Retina (tissue), 1 donor: ENCODE data around the gene PLEKHA5.
"Not testable (repeated sequence)": the region's sequence is repeated elsewhere in the genome, so short reads cannot be mapped to it uniquely, and the experiment has no call there.

Experiments used
- DNase-seq: peaks from one replicate; pipeline ENCODE4 v3.0.0-alpha.2; 2016

PLEKHA5 gene

GRCh38 chr12:19369691-19370148 lies 240.2 kb downstream of the PLEKHA5 start:
- no peak for DNase-seq

- DNase-seq = no peak
These were observed 244.1 kb downstream of the PLEKHA5 start for GRCh38 chr12:19373586-19373985.

GRCh38 chr12:19375888-19376287 lies 246.4 kb downstream of the PLEKHA5 start:
- DNase-seq = no peak

GRCh38 chr12:19376691-19377090 lies 247.2 kb downstream of the PLEKHA5 start:
- DNase-seq = no peak

- DNase-seq = no peak
These were observed 252.6 kb downstream of the PLEKHA5 start for GRCh38 chr12:19382111-19382526.

GRCh38 chr12:19382563-19382962 lies 253.0 kb downstream of the PLEKHA5 start:
- no peak for DNase-seq

GRCh38 chr12:19387161-19387560 lies 257.6 kb downstream of the PLEKHA5 start:
- no peak for DNase-seq

GRCh38 chr12:19388131-19388549 lies 258.6 kb downstream of the PLEKHA5 start:
- DNase-seq = no peak

GRCh38 chr12:19390051-19390598 lies 260.6 kb downstream of the PLEKHA5 start:
- DNase-seq = no peak

GRCh38 chr12:19392644-19393043 lies 263.1 kb downstream of the PLEKHA5 start:
- DNase-seq = not testable (repeated sequence)

GRCh38 chr12:19394385-19394784 lies 264.9 kb downstream of the PLEKHA5 start:
- DNase-seq = no peak

- no peak for DNase-seq
These were observed 268.0 kb downstream of the PLEKHA5 start for GRCh38 chr12:19397534-19397933.

- DNase-seq = no peak
These were observed 269.1 kb downstream of the PLEKHA5 start for GRCh38 chr12:19398376-19399363.

GRCh38 chr12:19400649-19401285 lies 271.2 kb downstream of the PLEKHA5 start:
- DNase-seq = not testable (repeated sequence)

GRCh38 chr12:19402211-19402610 lies 272.7 kb downstream of the PLEKHA5 start:
- no peak for DNase-seq

- no peak for DNase-seq
These were observed 273.4 kb downstream of the PLEKHA5 start for GRCh38 chr12:19402743-19403431.

GRCh38 chr12:19404242-19404880 lies 274.8 kb downstream of the PLEKHA5 start:
- no peak for DNase-seq

- DNase-seq = no peak
These were observed 279.8 kb downstream of the PLEKHA5 start for GRCh38 chr12:19409376-19409775.

GRCh38 chr12:19410211-19410610 lies 280.7 kb downstream of the PLEKHA5 start:
- peak; percentile 5 for DNase-seq

GRCh38 chr12:19410629-19411185 lies 281.2 kb downstream of the PLEKHA5 start:
- no peak for DNase-seq

GRCh38 chr12:19411234-19412204 lies 282.0 kb downstream of the PLEKHA5 start:
- DNase-seq = no peak
